ENCODE measurements around the gene MBD5.

MBD5 gene

DNA sequence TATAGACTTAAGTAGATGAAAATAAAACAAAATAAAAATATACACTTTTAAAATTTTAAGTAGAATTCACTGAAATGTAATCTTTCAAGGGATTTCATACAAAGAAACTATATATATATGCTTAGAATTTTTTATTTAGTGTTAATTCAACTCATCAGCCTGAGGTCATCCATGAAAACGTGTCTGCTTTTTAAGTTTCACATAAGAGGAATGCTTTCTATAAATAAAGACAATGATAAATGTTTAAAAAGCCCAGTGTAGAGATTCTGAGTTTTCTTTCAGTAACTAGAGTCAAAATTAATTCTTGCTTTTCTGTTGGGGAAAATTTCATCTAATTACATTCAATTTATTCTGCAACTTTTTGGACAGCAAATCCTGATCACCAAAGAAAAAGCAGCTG is 213.3 kb downstream of the MBD5 start:
- no peak for DNase-seq

DNA sequence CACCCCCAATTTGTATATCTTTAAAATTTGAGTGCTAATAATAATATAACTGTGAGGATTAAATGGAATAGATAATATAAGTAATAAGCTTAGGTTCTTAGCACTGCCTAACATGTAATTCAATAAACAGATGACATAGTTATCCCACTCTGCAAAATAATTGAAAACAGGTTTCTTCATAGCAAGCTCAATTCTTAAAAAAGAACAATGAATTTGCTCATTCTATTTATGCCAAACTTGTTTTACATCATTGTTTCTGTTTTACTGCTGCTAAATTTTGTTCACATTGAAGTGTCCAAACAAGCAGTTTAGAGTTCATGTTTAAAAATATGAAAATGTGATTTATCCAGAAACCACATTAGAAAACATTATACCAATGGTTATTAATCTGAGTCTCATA is 217.0 kb downstream of the MBD5 start:
- DNase-seq: no peak

- DNase-seq: no peak
Measured at GRCh38 chr2:148238561-148238960, 217.7 kb downstream of the MBD5 start.

DNA sequence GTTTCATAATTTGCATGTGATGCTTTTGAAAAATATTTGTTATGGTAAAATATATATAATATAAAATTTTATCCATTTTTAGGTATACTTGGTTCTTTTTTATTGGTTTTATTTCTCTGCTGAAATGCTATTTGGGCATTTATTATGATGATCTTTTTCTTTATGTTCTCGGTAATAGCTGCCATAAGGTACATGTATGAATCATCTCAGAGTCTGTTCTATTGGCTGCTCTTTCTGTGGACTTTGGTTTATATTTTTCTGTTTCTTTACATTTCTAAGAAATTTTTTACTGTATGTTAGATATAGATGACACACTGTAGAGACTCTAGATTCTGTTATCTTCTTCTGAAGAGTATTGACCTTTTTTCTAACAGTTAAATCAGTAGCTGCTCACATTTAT is 219.9 kb downstream of the MBD5 start:
- no peak for DNase-seq

GRCh38 chr2:148244593-148245292 is 223.9 kb downstream of the MBD5 start:
- DNase-seq: no peak

- no peak for DNase-seq
Measured at GRCh38 chr2:148251993-148252392, 231.1 kb downstream of the MBD5 start.

DNA sequence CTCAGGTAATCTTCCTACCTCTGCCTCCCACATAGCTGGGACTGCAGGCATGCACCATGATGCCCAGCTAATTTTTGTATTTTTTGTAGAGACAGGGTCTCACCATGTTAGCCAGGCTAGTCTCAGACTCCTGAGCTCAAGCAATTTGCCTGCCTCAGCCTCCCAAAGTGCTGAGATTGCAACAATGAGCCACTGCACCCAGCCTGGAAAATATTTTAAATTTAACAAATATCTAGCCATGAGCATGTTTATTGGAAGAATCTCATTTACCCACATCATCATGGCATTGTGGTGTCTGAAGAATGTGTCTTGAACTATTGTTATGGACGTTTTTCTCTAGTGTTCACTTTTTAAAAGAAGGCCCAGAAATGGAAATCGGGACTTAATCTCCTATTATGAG is 231.8 kb downstream of the MBD5 start:
- no peak for DNase-seq

DNA sequence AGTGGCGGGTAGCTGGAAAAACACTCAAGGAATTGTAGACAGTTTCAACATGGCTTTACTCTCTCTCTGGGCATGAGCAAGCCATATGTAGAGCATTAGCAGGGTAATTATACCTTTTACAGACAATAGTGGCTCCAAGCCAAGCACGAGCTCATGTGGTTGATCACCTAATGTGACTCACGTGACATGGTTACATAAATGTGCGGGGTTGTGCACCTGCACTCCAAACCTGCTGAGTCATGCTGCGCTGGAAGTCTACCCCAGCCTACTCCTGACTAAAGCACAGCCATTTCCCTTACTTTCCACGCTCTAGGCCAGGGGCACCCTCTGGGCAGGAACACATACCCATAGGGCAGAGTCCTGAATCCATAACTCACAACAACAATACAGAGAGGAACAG is 232.8 kb downstream of the MBD5 start:
- no peak for DNase-seq

- DNase-seq: no peak
Measured at GRCh38 chr2:148255929-148256328, 235.0 kb downstream of the MBD5 start.

DNA sequence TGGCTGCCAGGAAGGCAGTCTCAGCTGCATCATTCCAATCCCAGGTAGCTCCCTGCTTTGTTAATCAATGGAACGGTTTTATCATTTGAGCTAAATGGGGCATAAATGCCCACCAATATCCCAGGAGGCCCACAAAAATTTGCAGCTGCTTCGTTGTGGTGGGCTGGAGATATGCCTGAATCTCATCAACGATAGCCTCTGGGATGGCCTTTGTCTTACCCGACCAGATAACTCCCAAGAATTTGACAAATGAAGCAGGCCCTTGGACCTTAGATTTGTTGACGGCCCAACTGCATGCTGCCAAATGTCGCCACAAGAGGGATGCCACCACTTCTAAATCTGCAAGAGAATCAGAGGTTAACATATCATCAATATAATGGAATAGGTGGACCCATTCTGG is 236.4 kb downstream of the MBD5 start:
- DNase-seq: no peak

- DNase-seq: no peak
Measured at GRCh38 chr2:148258124-148258523, 237.2 kb downstream of the MBD5 start.

DNA sequence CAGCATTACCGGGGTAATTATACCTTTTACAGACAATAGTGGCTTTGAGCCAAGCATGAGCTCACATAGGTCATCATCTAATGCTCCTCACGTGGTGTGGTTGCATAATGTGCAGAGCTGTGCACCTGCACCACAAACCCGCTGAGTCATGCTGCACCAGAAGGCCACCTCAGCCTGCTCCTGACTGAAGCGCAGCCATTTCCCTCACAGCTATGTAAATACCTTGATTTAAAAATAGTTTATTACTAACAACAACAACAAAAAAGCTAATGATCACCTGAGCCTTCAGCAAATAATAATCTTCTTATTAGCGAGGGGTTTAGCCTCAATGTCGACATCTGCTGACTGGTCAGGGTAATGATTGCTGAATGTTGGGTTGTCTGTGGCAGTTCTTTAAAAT is 238.8 kb downstream of the MBD5 start:
- no peak for DNase-seq

GRCh38 chr2:148263890-148264289 is 243.0 kb downstream of the MBD5 start:
- no peak for DNase-seq

DNA sequence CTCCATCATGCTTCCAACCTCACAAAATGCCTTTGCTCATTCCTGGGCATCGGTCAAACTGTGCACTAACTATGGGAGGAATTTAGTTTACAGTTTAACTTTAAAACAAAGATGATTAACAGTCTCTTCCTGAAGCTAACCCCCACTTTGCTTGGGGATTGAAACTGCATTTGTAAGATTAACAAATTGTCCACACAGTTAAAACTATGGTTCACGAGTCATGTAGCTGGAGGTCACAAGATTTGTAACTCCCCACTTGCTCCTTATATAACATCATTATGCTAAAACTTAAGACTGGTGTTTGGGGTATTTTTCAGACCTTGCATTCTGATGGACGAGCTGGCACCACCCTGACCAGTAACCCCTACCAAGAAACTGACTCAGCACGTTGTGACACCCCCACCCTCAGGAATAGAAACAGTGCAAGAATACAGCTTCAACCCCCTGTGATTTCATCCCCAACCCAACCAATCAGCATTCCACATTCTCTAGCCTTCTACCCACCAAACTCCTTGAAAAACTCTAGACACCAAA is 252.3 kb downstream of the MBD5 start:
- no peak for DNase-seq

GRCh38 chr2:148279216-148279615 is 258.3 kb downstream of the MBD5 start:
- DNase-seq: no peak

DNA sequence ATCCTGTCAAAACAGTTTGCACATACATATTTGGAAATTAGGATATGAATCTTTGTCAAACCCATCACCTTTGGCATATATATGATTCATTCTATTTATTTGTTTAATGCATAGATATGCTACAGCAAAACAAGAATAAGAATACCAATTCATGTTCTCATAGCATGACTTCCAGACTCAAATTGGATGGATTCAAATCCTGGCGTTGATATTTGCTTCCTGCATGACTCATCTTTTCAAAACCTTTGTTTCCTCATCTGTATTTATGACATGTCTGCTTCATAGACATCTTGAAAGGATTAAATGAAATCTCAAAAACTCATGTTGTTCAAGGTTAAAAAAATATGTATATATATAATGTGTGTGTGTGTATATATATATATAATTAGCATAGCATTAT is 261.3 kb downstream of the MBD5 start:
- DNase-seq: no peak

DNA sequence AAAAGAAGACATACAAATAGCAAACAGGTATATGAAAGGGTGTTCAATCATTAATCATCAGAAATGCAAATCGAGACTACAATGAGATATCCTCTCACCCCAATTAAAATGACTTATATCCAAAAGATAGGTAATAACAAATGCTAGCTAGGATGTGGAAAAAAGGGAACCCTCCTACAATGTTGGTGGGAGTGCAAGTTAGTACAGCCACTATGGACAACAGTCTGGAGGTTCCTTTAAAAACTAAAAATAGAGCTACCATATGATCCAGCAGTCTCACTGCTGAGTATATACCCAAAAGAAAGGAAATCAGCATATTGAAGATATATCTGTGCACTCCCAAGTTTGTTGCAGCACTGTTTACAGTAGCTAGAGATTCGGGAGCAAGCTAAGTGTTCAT is 271.5 kb downstream of the MBD5 start:
- DNase-seq: no peak

DNA sequence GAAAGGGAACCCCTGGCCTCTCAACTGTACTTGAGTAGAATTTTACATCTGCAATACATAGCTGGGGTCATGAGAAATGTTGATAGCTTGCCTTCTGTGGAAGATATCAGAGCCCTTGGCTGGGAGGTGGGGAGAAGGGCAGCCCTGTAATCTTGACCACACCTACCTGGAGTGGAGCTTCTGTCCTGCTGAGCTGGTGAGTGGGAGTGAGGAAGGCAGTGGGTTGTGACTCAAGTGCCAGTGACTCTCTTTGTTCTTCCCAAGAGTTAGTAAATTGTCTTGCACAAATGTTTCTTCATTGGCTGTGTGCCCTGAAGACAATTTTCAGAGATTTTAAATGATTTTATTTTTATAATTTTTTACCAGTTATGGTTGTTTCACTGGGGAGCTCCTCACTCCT is 277.3 kb downstream of the MBD5 start:
- no peak for DNase-seq

DNA sequence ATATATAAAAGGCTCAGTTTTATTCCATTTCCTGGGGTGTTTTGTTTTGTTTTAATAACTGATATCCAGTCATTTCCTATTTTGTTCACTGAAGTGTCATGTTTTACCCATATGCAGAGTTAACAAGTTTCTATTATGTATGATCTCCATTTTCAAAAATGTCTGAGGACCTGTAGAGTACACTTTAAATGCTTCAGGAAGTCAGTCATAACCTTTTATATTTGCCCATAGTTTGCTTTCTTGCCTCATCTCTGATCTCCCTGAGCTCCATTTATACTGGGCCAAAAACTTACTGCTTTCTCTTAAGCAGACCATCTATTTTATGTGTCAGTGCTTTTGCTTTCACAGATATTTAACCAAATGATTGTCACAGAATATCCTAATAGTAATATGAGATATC is 278.7 kb downstream of the MBD5 start:
- no peak for DNase-seq

GRCh38 chr2:148300544-148300943 is 279.7 kb downstream of the MBD5 start:
- no peak for DNase-seq

DNA sequence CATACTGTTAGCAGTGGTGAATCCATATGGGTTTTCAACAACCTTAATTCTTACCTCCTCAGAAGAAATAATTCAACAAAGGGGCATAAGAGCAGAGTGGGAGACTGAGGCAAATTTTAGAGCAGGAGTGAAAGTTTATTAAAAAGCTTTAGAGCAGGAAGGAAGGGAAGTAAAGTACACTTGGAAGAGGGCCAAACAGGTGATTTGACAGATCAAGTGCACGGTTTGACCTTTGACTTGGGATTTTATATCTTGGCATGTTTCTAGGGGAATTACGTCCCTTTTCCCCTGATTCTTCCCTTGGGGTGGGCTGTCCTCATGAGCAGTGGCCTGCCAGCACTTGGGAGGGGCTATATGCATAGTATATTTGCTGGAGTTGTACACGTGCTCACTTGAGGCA is 280.5 kb downstream of the MBD5 start:
- DNase-seq: no peak

GRCh38 chr2:148302526-148302925 is 281.6 kb downstream of the MBD5 start:
- DNase-seq: no peak

GRCh38 chr2:148303161-148303560 is 282.3 kb downstream of the MBD5 start:
- DNase-seq: no peak

DNA sequence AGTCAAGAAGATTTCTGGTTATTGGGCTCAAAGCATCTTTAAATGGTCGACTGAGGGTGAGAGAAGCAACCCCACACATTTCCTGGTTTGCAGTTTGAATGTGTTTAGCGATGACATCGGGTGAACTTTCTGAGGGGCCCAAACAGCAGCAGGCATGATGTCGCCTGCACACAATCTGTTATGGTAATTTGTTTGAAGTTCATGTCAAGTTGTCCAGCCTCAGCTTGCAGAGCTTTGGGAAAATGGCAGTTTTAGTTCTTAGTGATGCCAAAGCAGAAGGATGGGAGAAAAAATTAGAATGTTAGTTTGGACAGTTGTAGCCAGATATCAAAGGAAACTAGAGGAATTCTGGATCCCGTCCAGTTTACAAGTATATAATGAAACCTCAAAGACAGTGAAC is 284.6 kb downstream of the MBD5 start:
- DNase-seq: no peak

- DNase-seq: no peak
Measured at GRCh38 chr2:148306027-148306426, 285.1 kb downstream of the MBD5 start.

Data from NCI-H1436 treated with DMSO at 0.1 percent for 48 hours (cell line).